ENCODE data around the gene TMSB4X. TPM values are rescaled to one million over a fixed set of nuclear protein-coding genes. Genes with fewer than 3 reads are reported as not detected.
A peak's percentile ranks its signal among the peaks of the same experiment; 100 is the strongest.

TMSB4X gene
- total RNA-seq, 1 experiment from 2014 or later: 1,095 TPM

DNA sequence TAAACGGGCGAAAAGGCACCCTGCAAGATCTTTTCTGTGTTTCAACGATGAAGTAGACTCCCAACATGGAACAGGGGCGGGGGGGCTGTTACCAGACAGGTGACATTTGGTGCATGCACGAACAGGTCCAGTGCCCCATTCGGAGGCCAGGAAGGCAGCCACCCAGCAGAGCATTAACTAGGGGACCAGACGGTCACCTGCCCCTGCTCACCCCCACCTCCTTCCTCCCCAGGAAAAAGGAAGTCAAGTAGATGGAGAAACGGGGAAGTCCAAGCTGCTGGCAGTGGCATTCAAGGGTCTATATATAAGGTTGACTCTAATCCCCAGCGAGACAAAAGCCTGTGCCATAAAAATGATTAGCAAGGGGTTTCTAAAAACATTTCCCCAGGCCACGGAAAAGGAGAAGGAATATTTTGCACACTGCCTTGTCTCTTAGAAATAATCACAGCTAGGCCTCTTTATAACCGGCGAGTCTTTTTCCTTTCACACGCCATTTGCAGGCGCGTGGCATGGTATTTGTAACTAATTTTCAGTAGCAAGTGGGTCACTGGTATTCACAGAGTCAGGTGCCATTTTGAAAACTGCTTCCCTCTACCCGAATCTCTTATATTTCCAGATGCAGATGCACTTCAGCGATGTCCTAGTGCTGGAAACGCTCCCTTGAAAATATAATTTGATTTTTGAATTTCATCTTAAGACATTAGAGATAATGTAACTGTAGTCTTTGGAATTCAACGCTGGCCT, 1.2 kb upstream of the TMSB4X start:
- Histone ChIP-seq H3K4me1 (peaks cover 10% of the 10 kb centered on the region), H3K27me3 (replicated peaks; ENCODE audit: control insufficient read depth, insufficient read depth, low read length) (no peaks in the 10 kb centered on the region), H3K4me3 (ENCODE audit: low read depth, low read length) (no peak overlapping the region), H3K9me3 (no peaks in the 10 kb centered on the region), H3K36me3 (ENCODE audit: control insufficient read depth, insufficient read depth, low read length) (no peaks in the 10 kb centered on the region)
- H3K36me3 Mint-ChIP-seq (ENCODE audit: insufficient read depth, unreplicated experiment): peaks cover 42% of the 10 kb centered on the region
- no peak for DNase-seq
- ChIA-PET POLR2A (no interaction called here), CTCF (no interaction called here)
- BruUV-seq (replicated peaks): no TSS peak
- H3K27me3 Mint-ChIP-seq (ENCODE audit: insufficient read depth, unreplicated experiment): no peaks in the 10 kb centered on the region
- no peak overlapping the region for H3K4me3 Mint-ChIP-seq (ENCODE audit: unreplicated experiment)
- TF ChIP-seq, protein P1, sequence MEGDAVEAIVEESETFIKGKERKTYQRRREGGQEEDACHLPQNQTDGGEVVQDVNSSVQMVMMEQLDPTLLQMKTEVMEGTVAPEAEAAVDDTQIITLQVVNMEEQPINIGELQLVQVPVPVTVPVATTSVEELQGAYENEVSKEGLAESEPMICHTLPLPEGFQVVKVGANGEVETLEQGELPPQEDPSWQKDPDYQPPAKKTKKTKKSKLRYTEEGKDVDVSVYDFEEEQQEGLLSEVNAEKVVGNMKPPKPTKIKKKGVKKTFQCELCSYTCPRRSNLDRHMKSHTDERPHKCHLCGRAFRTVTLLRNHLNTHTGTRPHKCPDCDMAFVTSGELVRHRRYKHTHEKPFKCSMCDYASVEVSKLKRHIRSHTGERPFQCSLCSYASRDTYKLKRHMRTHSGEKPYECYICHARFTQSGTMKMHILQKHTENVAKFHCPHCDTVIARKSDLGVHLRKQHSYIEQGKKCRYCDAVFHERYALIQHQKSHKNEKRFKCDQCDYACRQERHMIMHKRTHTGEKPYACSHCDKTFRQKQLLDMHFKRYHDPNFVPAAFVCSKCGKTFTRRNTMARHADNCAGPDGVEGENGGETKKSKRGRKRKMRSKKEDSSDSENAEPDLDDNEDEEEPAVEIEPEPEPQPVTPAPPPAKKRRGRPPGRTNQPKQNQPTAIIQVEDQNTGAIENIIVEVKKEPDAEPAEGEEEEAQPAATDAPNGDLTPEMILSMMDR (IDR thresholded peaks at IDR 0.05; ENCODE audit: insufficient read depth in 1 of 2, low read depth in 1 of 2, low read length in 1 of 2, severe bottlenecking in 1 of 2, unreplicated experiment in 1 of 2): no peak
- H3K27ac Mint-ChIP-seq (ENCODE audit: unreplicated experiment): no peak overlapping the region
- H3K4me1 Mint-ChIP-seq (ENCODE audit: low read depth, unreplicated experiment): peaks cover 8% of the 10 kb centered on the region
- intact Hi-C loops (cut with micrococcal nuclease; ENCODE audit: unreplicated experiment): loop anchor here (2.0 to 10.0 kb wide), 5 partner anchors 15 to 674 kb away; no protein-coding TSS in a partner anchor
- H3K9me3 Mint-ChIP-seq (ENCODE audit: unreplicated experiment): no peaks in the 10 kb centered on the region

DNA sequence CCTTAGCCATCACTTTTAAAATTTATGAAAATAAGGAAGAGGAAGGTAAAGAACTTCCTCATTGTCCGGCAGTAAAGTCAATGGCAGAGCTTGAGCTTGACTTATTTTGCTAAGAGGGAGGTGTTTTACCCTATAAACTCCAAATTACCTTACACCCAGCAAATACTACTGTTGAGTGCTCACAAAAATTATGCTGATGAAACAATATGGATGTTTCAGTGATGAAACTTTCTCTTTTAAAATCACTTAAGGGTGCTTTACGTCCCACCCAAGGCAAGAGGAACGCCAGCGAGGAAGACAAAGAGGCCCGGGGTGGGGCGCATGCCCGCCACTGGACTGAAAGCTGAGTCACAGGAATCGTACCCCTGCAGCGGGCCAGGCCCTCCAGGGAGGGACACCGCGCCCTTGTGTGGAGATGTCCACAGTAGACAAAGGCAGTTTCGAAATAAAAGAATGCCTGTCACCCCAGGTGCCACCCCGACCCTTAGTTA, 560 bp upstream of the TMSB4X start:
- Histone ChIP-seq H3K27me3 (replicated peaks; ENCODE audit: control insufficient read depth, insufficient read depth, low read length) (no peaks in the 10 kb centered on the region), H3K36me3 (ENCODE audit: control insufficient read depth, insufficient read depth, low read length) (no peaks in the 10 kb centered on the region), H3K9me3 (no peaks in the 10 kb centered on the region), H3K4me3 (ENCODE audit: low read depth, low read length) (peak overlapping the region; percentile 67), H3K4me1 (peaks cover 10% of the 10 kb centered on the region)
- peaks cover 42% of the 10 kb centered on the region for H3K36me3 Mint-ChIP-seq (ENCODE audit: insufficient read depth, unreplicated experiment)
- H3K4me1 Mint-ChIP-seq (ENCODE audit: low read depth, unreplicated experiment): peaks cover 10% of the 10 kb centered on the region
- no TSS peak for BruUV-seq (replicated peaks)
- TF ChIP-seq, protein P1 (IDR thresholded peaks at IDR 0.05; ENCODE audit: insufficient read depth in 1 of 2, low read depth in 1 of 2, low read length in 1 of 2, severe bottlenecking in 1 of 2, unreplicated experiment in 1 of 2): no peak
- intact Hi-C loops (cut with micrococcal nuclease; ENCODE audit: unreplicated experiment): loop anchor here (2.0 to 10.0 kb wide), 5 partner anchors 14 to 673 kb away; no protein-coding TSS in a partner anchor
- H3K9me3 Mint-ChIP-seq (ENCODE audit: unreplicated experiment): no peaks in the 10 kb centered on the region
- POLR2A ChIA-PET: interaction anchor here (0.7 kb wide), 1 partner anchor 29 kb away, joined by 3 read pairs; no protein-coding TSS in a partner anchor
- CTCF ChIA-PET: interaction anchor here (1.0 kb wide), 1 partner anchor 28 kb away, joined by 4 read pairs; no protein-coding TSS in a partner anchor
- peak overlapping the region; percentile 97 for H3K4me3 Mint-ChIP-seq (ENCODE audit: unreplicated experiment)
- H3K27me3 Mint-ChIP-seq (ENCODE audit: insufficient read depth, unreplicated experiment): no peaks in the 10 kb centered on the region
- peak overlapping the region; percentile 94 for H3K27ac Mint-ChIP-seq (ENCODE audit: unreplicated experiment)
- DNase-seq: no peak

DNA sequence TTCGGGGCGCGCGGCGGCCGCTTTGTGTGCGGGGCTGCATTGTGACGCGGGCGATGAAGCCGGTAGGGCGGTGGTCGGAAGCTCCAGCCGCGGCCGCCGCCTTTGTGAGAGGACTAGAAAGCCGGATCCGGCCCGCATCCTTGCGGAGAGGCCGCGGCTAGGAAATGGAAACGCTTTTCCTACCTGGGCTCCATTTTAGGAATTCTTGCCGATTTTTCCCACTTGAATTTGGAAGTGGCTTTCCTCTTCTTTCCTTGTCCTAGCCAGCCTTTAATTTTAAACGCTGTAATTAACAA, 708 bp downstream of the TMSB4X start:
- Mint-ChIP-seq H3K27ac (ENCODE audit: unreplicated experiment) (peak overlapping the region; percentile 94), H3K9me3 (ENCODE audit: unreplicated experiment) (no peaks in the 10 kb centered on the region), H3K4me1 (ENCODE audit: low read depth, unreplicated experiment) (peaks cover 10% of the 10 kb centered on the region), H3K27me3 (ENCODE audit: insufficient read depth, unreplicated experiment) (no peaks in the 10 kb centered on the region), H3K36me3 (ENCODE audit: insufficient read depth, unreplicated experiment) (peaks cover 42% of the 10 kb centered on the region), H3K4me3 (ENCODE audit: unreplicated experiment) (peak overlapping the region; percentile 97)
- Histone ChIP-seq H3K4me1 (peaks cover 10% of the 10 kb centered on the region), H3K4me3 (ENCODE audit: low read depth, low read length) (peak overlapping the region; percentile 67), H3K9me3 (no peaks in the 10 kb centered on the region), H3K36me3 (ENCODE audit: control insufficient read depth, insufficient read depth, low read length) (no peaks in the 10 kb centered on the region), H3K27me3 (replicated peaks; ENCODE audit: control insufficient read depth, insufficient read depth, low read length) (no peaks in the 10 kb centered on the region)
- no peak for DNase-seq
- TF ChIP-seq, protein P1 (IDR thresholded peaks at IDR 0.05; ENCODE audit: insufficient read depth in 1 of 2, low read depth in 1 of 2, low read length in 1 of 2, severe bottlenecking in 1 of 2, unreplicated experiment in 1 of 2): no peak
- intact Hi-C loops (cut with micrococcal nuclease; ENCODE audit: unreplicated experiment): loop anchor here (2.0 to 10.0 kb wide), 4 partner anchors 13 to 359 kb away; no protein-coding TSS in a partner anchor
- ChIA-PET POLR2A (interaction anchor here (0.6 to 1.0 kb wide), 3 partner anchors 29 to 512 kb away, joined by 4 to 8 read pairs (median 6); no protein-coding TSS in a partner anchor), CTCF (no interaction called here)
- BruUV-seq (replicated peaks): no TSS peak
